ENCODE results near the gene ACTRT3.

ACTRT3 gene

DNA sequence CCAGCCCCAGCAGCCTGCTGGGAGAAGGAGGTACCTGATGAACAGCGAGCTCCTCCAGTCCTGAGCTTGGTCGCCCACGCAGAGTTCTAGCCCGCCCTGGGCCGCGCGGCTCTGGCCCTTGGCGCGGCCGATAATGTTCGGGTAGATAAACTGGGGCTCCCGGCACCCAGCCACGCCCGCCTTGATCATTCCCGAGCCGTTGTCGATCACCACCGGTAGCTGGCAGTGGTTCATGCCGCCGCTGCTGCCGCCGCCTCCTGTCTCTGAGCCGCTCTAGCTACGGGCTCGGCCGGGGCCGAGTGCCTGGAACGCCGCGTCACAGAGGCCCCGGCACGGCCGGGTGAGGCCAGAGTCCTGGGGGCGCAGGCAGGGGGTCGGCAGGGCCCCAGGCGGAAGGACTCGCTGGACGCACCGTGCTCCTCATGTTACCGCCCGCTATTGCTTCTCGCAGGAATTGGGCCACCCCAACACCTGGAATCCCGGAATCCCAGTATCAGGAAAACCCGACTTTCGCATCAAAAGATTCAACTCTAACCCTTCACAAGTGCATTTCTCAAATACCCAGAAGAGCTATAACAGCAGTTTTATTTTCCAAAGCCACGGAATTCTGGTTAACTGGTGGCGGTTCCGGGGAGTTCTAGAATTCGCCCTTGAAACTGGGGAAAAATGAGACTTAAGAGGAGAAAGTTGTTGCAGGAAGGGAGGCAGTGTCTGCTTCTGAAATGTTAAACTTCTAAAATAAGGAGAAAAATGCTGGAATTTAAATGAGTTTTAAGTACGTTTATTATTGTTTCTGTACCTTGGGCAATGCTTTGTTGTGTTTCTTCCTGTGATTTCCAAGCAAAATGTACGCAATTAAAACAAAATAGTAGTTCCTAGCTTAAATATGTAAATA, at the start of gene ACTRT3:
ACTRT3 (minus strand) TSS at position 275 of the 895 bp plus-strand sequence; CDS start at position 234, 41 bp downstream.
- peak; percentile 70 to 74 for DNase-seq

DNA sequence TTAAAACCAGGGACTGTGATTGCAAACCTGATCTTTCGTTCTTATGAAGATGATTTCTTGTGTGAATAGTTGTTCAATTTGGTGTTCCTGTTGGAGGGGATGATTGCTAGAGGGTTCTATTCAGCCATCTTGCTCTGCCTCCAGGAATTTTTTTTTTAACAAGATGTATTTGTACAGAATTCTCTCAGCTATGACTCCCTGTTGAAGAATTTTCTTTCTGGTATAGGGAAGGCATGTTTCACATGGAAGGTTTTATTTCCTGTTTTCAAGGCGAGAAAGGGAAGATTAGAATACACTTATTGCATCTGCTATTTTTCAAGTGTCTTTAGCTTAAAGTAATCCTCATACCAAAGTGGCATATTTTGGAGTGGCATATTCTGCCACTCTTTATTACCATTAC, 49.0 kb upstream of the ACTRT3 start:
- no peak for DNase-seq

DNA sequence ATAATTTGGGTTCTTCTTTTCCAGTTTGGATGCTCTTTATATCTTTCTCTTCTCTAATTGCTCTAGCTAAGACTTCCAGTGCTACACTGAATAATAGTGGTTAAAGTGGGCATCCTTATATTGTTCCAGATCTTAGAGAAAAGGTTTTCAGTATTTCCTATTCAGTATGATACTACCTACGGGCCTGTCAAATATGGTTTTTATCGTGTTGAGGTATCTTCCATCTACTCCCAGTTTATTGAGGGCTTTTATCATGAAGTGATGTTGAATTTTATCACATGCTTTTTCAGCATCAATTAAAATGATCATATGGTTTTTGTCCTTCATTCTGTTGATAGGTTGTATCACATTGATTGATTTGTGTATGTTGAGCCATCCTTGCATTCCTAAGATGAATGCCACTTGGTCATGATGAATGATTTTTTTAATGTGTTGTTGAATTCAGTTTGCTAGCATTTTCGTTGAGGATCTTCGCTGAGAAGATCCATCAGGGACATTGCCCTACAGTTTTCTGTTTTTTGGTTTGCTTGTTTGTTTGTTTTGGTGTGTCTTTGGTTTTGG, 46.3 kb upstream of the ACTRT3 start:
- no peak for DNase-seq

DNA sequence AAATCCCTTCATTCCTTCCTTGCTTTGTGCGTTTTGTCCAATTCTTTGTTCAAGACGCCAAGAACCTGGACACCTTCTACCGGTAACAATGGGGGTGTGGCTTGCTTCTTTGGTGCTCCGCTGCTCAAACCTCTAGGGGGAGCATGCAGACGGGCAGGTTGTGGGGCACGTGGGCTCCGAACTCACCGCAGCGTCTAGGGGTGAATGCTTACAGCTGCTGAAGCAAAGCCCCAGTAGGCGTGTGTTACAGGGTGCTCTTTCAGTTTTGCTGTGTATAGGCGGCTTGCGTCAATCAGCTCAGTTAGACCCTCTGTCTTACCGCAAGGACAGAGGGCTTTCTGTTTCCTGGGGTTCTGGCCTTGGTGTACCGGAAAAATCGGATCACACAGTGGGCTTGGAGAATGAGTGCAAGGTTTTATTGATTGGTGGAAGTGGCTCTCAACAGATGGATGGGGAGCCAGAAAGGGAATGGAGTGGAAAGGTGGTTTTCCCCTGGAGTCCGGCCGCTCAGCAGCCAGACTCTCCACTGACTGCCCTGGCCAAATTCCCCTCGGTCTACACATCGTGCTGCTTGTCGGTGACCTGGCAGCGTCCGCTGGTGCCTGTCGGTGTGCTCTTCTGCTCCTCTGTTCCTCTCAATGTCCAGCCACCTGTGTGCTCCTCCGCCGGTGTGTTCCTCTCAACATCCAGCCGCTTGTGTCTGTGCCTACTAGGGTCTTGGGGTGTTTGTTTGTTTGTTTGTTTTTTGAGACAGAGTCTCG, 44.6 kb upstream of the ACTRT3 start:
- DNase-seq, result peak; percentile 60 to 76

DNA sequence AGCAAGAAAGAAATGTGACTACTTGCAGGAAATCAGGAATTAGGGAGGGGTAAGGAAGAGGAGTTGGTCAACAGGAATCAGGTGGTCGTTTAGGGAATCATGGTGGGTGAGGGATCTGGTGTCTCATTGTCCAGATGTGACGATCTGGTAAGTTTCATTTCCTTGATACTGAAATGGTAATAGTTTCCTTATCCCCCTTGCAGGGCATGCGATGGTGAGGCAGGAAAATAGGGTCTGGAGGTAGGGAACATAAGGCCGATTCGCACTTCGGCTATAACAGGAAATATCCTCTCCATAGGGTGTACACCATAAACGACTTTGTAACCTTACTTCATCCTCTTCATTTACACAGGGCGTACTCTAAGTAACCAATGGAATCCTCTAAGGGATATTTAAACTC, 43.9 kb upstream of the ACTRT3 start:
- peak in 1 of 2 experiments; percentile 7 for DNase-seq

DNA sequence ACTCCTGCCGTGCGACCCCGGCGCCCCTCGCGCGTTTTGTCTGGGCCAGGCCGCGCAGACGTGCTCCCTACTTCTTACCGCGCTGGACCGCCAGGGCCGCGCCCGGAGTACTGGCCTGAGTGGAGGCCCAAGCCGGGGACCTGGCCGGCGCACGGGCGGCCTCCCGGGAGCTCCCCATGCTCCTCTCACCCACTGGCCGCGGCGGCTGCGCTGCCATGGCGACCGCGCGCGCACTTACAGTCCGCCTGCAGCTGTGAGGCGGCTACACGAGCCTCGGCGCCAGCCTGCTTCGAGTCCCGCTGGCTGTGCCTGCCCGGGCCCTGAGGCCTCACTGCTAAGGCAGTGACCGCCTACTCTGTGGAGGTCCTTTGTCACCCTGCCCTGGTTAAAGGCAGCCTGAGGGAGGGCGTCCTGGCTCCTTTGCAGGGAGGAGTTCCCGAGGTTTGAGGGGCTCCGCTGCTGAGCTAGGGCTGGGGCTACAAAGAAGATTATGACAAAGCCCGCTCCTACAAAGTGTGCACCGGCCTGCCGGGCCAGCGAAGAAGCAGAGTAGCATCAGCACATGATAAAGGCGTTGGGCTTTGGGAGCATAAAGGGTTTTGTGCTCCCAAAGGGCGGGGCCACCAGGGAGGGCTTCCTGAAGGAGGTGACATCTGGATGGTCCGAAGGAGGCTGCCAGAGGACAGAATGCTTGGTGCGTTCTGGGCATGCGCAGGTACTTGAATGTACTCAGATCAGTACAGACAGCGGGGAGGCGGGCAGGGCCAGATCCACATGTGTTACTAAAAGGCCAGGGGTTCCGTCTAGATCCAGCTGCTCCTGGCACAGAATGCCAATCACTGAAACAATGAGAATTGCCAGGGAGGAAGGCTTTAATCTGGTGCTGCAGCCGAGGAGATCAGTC, 43.2 kb upstream of the ACTRT3 start, which contains the start of the genes LRRC34 and LRRIQ4:
LRRC34 (minus strand) TSS at position 573 of the 904 bp plus-strand sequence; CDS start at position 217, 356 bp downstream.
LRRIQ4 (plus strand) TSS at position 539 of the 904 bp plus-strand sequence. CDS start 9,052 bp downstream, outside the sequence.
- DNase-seq, result peak; percentile 79 to 86

DNA sequence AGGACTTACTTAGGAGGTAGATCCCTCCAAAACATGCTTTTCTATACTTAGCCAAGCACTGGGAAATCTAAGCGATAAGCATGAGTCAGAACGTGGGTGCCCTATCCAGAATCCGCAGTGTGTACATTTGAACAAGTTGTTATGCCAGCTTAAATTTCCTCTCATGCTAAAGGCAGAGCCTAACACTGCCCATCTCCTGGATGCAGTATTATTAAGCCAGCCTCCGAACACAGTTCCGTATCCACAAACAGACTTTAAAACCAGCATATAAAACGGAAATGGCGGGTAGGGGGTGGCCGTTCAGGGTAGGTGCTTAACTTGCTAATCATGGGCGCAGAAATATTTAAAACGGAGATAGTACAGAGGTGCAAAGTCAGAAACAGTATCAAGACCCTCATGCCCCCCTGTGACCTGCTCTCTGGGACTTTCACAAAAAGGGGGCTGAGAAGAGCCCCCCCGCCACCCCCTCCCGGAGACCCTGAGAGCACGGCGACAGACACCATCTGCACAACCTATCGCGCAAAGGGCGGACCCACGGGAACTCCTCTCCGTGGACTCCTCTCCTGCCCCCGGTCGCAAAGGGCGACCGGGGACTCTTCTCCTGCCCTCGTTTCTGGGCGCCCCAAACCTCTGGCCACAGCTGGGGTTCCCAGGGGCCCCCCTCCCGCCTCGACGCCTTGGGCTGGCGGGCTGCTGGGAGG, 42.4 kb upstream of the ACTRT3 start:
- DNase-seq, result peak in 1 of 2 experiments; percentile 7

DNA sequence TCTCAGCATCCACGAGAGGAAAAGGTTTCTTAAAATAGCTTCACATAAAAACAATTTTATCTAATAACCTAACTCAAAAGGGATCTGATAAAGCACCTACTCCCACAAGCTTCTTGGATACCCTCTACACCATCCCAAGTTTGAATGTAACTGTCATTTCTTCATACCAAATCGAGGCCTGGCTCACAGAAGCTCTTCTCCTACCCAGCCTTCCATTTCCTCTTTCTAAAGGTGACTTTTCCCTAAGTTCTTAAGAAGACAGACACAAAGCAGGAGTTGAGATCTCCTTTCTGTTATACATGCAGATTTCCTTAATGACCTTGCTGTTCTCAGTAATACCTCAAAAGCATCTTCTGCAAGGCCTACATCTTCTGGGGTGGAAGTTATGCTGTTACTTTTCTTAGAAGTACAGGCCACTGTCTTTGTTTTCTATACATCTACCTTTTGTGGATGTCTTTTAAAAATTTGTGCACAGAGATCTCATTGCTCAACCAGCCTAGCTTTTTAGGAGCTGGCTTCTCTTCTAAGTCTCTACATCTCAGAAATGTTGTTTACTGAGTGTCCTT, 40.0 kb upstream of the ACTRT3 start:
- DNase-seq, result no peak

GRCh38 chr3:169804681-169805080, 35.3 kb upstream of the ACTRT3 start:
- DNase-seq, result no peak

DNA sequence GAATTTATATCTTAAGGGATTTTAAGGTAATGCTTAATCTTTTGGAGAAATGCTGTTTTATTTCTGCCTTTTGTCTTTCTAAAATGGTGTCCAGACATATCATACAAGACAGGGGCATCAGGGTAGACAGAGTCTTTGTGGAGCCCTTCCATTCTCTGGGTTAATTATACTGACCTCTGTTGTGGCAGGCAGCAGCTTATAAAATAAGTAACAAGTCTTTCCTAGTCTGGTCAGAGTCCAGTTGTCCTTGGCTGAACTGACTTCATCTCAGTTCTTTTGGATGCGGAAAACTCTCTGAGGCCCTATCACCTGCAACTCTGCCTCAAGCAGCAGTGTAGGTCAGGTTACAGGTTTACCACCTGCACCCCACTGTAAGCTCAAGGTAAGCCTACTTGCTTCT, 23.0 kb upstream of the ACTRT3 start:
- no peak for DNase-seq

- no peak for DNase-seq
Observed at GRCh38 chr3:169790687-169791429, 21.5 kb upstream of the ACTRT3 start.

DNA sequence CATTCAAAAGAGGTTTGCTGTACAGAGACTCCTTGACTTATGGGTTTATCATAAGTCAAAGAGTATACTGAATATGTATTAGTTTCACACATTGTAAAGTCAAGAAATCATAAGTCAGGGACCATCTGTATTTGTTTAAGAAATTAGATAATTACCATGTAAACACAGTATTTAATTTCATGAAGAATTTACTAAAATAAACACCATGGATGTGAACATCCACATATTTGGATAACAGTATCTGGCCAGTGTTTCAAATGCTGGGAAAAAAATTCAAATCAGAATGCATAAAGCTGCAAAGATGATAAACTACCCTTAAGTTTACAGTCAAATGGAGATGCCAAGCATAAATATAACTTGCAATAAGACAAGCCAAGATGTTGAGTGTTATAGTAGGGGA, 20.9 kb upstream of the ACTRT3 start:
- no peak for DNase-seq

GRCh38 chr3:169787791-169788190, 18.4 kb upstream of the ACTRT3 start:
- no peak for DNase-seq

DNA sequence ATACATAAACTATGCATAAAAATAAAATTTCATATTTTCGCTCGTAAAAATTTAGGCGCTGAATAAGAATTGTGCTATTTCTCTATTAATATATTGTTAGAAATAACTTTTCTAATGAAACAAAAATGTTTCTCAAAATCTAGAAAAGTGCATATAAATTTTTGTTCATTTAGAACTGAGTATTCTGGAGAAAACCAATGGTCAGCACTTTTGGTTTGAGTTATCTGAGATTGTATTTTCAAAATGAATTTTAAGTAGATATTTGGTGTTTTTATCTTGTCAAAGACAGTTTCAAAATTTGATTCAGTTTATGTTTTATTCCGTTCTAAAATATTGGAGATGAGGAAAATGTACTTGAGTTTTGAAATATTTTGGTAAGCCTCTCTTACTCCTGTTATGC, 17.8 kb upstream of the ACTRT3 start:
- DNase-seq, result no peak

- DNase-seq, result no peak
Observed at GRCh38 chr3:169781209-169781855, 12.0 kb upstream of the ACTRT3 start.

- DNase-seq, result no peak
Observed at GRCh38 chr3:169780742-169781141, 11.4 kb upstream of the ACTRT3 start.

GRCh38 chr3:169777822-169778221, 8.5 kb upstream of the ACTRT3 start:
- DNase-seq, result no peak

GRCh38 chr3:169774186-169774585, 4.8 kb upstream of the ACTRT3 start:
- DNase-seq, result no peak

GRCh38 chr3:169772897-169773816, 3.8 kb upstream of the ACTRT3 start, which contains the start of gene MYNN:
TSS of gene MYNN (plus strand) at chr3:169773396. CDS start at chr3:169774296, 900 bp downstream.
- DNase-seq, result peak; percentile 93 to 94
